ENCODE data around the gene LRRC18. TPM values are rescaled to one million over a fixed set of nuclear protein-coding genes. Genes with fewer than 3 reads are reported as not detected.

The LRRC18 gene
- total RNA-seq, 1 experiment from 2014 or later: not detected

DNA sequence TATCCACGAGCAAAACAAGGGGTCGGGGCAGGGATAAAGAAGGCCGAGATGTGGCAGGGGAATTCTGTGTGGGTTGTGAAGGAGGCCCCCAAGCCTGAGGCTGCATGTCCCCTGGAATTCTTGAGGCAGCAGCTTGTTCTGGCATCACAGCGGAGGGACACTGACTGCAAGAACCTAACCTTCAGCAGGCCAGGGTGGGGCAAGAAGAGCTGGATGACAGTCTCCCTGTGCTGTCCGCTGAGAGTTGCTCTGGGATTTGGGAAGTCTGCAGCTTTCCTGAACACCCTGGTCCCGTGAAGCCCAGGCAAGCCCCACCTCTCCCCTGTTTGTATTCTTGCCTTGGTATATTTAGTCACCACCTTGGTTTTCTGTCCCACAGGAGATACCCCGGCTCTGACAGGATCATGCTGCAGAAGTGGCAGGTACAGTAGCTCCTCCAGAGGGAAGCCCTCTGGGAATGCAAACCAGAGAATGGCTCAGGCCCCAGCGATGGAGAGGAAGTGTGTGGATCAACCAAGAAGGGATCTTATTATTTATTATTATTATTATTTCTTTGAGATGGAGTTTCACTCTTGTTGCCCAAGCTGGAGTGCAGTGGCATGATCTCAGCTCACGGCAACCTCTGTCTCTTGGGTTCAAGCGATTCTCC, 1.9 kb upstream of the LRRC18 start:
- Histone ChIP-seq H3K4me2 (ENCODE audit: insufficient read depth, insufficient read length, low read length) (no peak overlapping the region), H3K23me2 (ENCODE audit: insufficient read length, low read depth, low read length, poor library complexity, severe bottlenecking) (peaks cover 1% of the 10 kb centered on the region), H2BK12ac (ENCODE audit: insufficient read length, low read depth, low read length) (no peak overlapping the region), H3K9ac (ENCODE audit: extremely low read depth, insufficient read length, low read length) (no peak overlapping the region), H3K9me3 (ENCODE audit: control insufficient read depth, low read depth, low read length) (no peaks in the 10 kb centered on the region), H3K4ac (ENCODE audit: low read depth, low read length) (no peak overlapping the region), H3K27ac (ENCODE audit: insufficient read length, low read depth, low read length) (no peak overlapping the region), H3K56ac (ENCODE audit: insufficient read length, low read depth, low read length) (no peak overlapping the region), H3K23ac (ENCODE audit: insufficient read length, low read depth, low read length) (no peak overlapping the region), H4K20me1 (ENCODE audit: control insufficient read depth, insufficient read depth, insufficient read length) (no peaks in the 10 kb centered on the region), H4K91ac (ENCODE audit: insufficient read length, low read depth, low read length) (no peak overlapping the region), H2BK120ac (ENCODE audit: low read depth, low read length, poor library complexity, severe bottlenecking) (no peak overlapping the region), H4K8ac (replicated peaks; ENCODE audit: insufficient read length, low read depth, low read length) (no peak overlapping the region), H2BK15ac (ENCODE audit: low read depth, low read length) (no peak overlapping the region), H3K27me3 (ENCODE audit: insufficient read depth, low read length) (no peaks in the 10 kb centered on the region), H3T11ph (ENCODE audit: low read length) (no peak overlapping the region), H2AFZ (ENCODE audit: low read length) (no peak overlapping the region), H3K4me1 (ENCODE audit: insufficient read depth, low read length) (no peaks in the 10 kb centered on the region), H2AK5ac (ENCODE audit: insufficient read length, low read length) (no peak overlapping the region), H3K79me1 (ENCODE audit: insufficient read depth, low read depth, low read length, poor library complexity, severe bottlenecking) (no peaks in the 10 kb centered on the region), H3K79me2 (ENCODE audit: insufficient read depth, low read length) (no peaks in the 10 kb centered on the region), H2BK20ac (ENCODE audit: low read depth, low read length, poor library complexity, severe bottlenecking) (no peak overlapping the region), H3K14ac (ENCODE audit: insufficient read depth, low read length) (no peak overlapping the region), H3K18ac (ENCODE audit: insufficient read length, low read depth, low read length) (no peak overlapping the region), H4K5ac (ENCODE audit: insufficient read length, low read depth, low read length) (no peak overlapping the region), H2BK5ac (ENCODE audit: insufficient read length, low read length) (no peak overlapping the region)
- H3K27me3 Mint-ChIP-seq (ENCODE audit: low read depth): peaks cover 4% of the 10 kb centered on the region; the same call in 1 of the 2 replicates
- WGBS (ENCODE audit: extremely low coverage, insufficient read length, low lambda C conversion rate): no CpG with 5 or more reads among the region's 10 CpGs
- H3K36me3 Mint-ChIP-seq (ENCODE audit: insufficient read depth in 1 of 3, low read depth in 3 of 3): no peaks in the 10 kb centered on the region
- DNase-seq: peak; percentile 20
- no peaks in the 10 kb centered on the region for H3K9me3 Mint-ChIP-seq
- H3K4me3 Mint-ChIP-seq: no peak overlapping the region
- peaks cover 3 to 8% of the 10 kb centered on the region in 2 experiments; a peak in 3 of 4 replicates for H3K4me1 Mint-ChIP-seq
- TF ChIP-seq, protein P1, sequence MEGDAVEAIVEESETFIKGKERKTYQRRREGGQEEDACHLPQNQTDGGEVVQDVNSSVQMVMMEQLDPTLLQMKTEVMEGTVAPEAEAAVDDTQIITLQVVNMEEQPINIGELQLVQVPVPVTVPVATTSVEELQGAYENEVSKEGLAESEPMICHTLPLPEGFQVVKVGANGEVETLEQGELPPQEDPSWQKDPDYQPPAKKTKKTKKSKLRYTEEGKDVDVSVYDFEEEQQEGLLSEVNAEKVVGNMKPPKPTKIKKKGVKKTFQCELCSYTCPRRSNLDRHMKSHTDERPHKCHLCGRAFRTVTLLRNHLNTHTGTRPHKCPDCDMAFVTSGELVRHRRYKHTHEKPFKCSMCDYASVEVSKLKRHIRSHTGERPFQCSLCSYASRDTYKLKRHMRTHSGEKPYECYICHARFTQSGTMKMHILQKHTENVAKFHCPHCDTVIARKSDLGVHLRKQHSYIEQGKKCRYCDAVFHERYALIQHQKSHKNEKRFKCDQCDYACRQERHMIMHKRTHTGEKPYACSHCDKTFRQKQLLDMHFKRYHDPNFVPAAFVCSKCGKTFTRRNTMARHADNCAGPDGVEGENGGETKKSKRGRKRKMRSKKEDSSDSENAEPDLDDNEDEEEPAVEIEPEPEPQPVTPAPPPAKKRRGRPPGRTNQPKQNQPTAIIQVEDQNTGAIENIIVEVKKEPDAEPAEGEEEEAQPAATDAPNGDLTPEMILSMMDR (conservative IDR thresholded peaks at IDR 0.05): no peak
- H3K27ac Mint-ChIP-seq: no peak overlapping the region

Measured in H9 (cell line).